ENCODE results near the gene MED15.
A peak's percentile ranks its signal among the peaks of the same experiment; 100 is the strongest.

MED15 gene

GRCh38 chr22:20494978-20495860 lies 12.2 kb upstream of the MED15 start, which contains the start of gene KLHL22:
Gene KLHL22, minus strand, starts transcription at chr22:20495795. Its CDS starts 6,584 bp downstream, at chr22:20489211.
- TF ChIP-seq CTCF (conservative IDR thresholded peaks at IDR 0.05; ENCODE audit: low read length) (no peak), EZH2phosphoT487 (IDR thresholded peaks at IDR 0.05; ENCODE audit: borderline replicate concordance) (no peak)
- Histone ChIP-seq H4K20me1 (ENCODE audit: insufficient read depth, low read length, poor library complexity, severe bottlenecking) (peaks cover 11% of the 10 kb centered on the region), H2AFZ (ENCODE audit: low read length) (peak within 1 kb of the TSS; percentile 87)

GRCh38 chr22:20495861-20496681 lies 11.3 kb upstream of the MED15 start:
- H3K27me3 ChIP-seq (ENCODE audit: insufficient read depth, low read length, poor library complexity, severe bottlenecking): no peaks in the 10 kb centered on the region
- peak overlapping the region; percentile 86 for H3K9ac ChIP-seq (ENCODE audit: low read depth, low read length, poor library complexity, severe bottlenecking)
- peaks cover 11% of the 10 kb centered on the region for H4K20me1 ChIP-seq (ENCODE audit: insufficient read depth, low read length, poor library complexity, severe bottlenecking)
- H3K4me1 ChIP-seq (ENCODE audit: insufficient read depth, low read length, poor library complexity, severe bottlenecking): peaks cover 13% of the 10 kb centered on the region
- H3K4me2 ChIP-seq (ENCODE audit: low read depth, low read length, poor library complexity, severe bottlenecking): peak overlapping the region; percentile 92
- peak overlapping the region; percentile 87 for H2AFZ ChIP-seq (ENCODE audit: low read length)
- peaks cover 34% of the 10 kb centered on the region for H3K79me2 ChIP-seq (ENCODE audit: insufficient read depth, low read length)
- peak; percentile 95 for TF ChIP-seq CTCF (conservative IDR thresholded peaks at IDR 0.05; ENCODE audit: low read length)
- TF ChIP-seq EZH2phosphoT487 (IDR thresholded peaks at IDR 0.05; ENCODE audit: borderline replicate concordance): no peak
- no peaks in the 10 kb centered on the region for H3K9me3 ChIP-seq (ENCODE audit: insufficient read depth, low read depth, low read length)
- no peaks in the 10 kb centered on the region for H3F3A ChIP-seq (ENCODE audit: low read depth)
- H3K36me3 ChIP-seq (ENCODE audit: insufficient read depth, low read length): no peaks in the 10 kb centered on the region
- peak overlapping the region; percentile 82 for H3K4me3 ChIP-seq (ENCODE audit: low read length, poor library complexity, severe bottlenecking)
- no peaks in the 10 kb centered on the region for H3K9me2 ChIP-seq (replicated peaks; ENCODE audit: low read depth, low read length)

More at GRCh38 chr22:20494978-20495860, 12.2 kb upstream of the MED15 start, which contains the start of gene KLHL22:
- Histone ChIP-seq H3F3A (ENCODE audit: low read depth) (no peaks in the 10 kb centered on the region), H3K79me2 (ENCODE audit: insufficient read depth, low read length) (peaks cover 41% of the 10 kb centered on the region), H3K4me2 (ENCODE audit: low read depth, low read length, poor library complexity, severe bottlenecking) (peak within 1 kb of the TSS; percentile 95), H3K9ac (ENCODE audit: low read depth, low read length, poor library complexity, severe bottlenecking) (peak within 1 kb of the TSS; percentile 86), H3K9me3 (ENCODE audit: insufficient read depth, low read depth, low read length) (no peaks in the 10 kb centered on the region), H3K36me3 (ENCODE audit: insufficient read depth, low read length) (no peaks in the 10 kb centered on the region), H3K4me3 (ENCODE audit: low read length, poor library complexity, severe bottlenecking) (peak within 1 kb of the TSS; percentile 82), H3K9me2 (replicated peaks; ENCODE audit: low read depth, low read length) (no peaks in the 10 kb centered on the region), H3K4me1 (ENCODE audit: insufficient read depth, low read length, poor library complexity, severe bottlenecking) (peaks cover 13% of the 10 kb centered on the region), H3K27me3 (ENCODE audit: insufficient read depth, low read length, poor library complexity, severe bottlenecking) (no peaks in the 10 kb centered on the region)

- H3K79me2 ChIP-seq (ENCODE audit: insufficient read depth, low read length): peaks cover 26% of the 10 kb centered on the region
- no peaks in the 10 kb centered on the region for H3F3A ChIP-seq (ENCODE audit: low read depth)
- H4K20me1 ChIP-seq (ENCODE audit: insufficient read depth, low read length, poor library complexity, severe bottlenecking): peaks cover 9% of the 10 kb centered on the region
- H3K4me3 ChIP-seq (ENCODE audit: low read length, poor library complexity, severe bottlenecking): no peak overlapping the region
- H3K9me3 ChIP-seq (ENCODE audit: insufficient read depth, low read depth, low read length): no peaks in the 10 kb centered on the region
- TF ChIP-seq CTCF (conservative IDR thresholded peaks at IDR 0.05; ENCODE audit: low read length) (no peak), EZH2phosphoT487 (IDR thresholded peaks at IDR 0.05; ENCODE audit: borderline replicate concordance) (no peak)
- peaks cover 13% of the 10 kb centered on the region for H3K4me1 ChIP-seq (ENCODE audit: insufficient read depth, low read length, poor library complexity, severe bottlenecking)
- peak overlapping the region; percentile 15 for H3K4me2 ChIP-seq (ENCODE audit: low read depth, low read length, poor library complexity, severe bottlenecking)
- no peaks in the 10 kb centered on the region for H3K27me3 ChIP-seq (ENCODE audit: insufficient read depth, low read length, poor library complexity, severe bottlenecking)
- H3K36me3 ChIP-seq (ENCODE audit: insufficient read depth, low read length): no peaks in the 10 kb centered on the region
- peak overlapping the region; percentile 8 for H3K9ac ChIP-seq (ENCODE audit: low read depth, low read length, poor library complexity, severe bottlenecking)
- H3K9me2 ChIP-seq (replicated peaks; ENCODE audit: low read depth, low read length): no peaks in the 10 kb centered on the region
- H2AFZ ChIP-seq (ENCODE audit: low read length): no peak overlapping the region
These were observed 10.0 kb upstream of the MED15 start for GRCh38 chr22:20497426-20497825.
